HG03175 (cell line): ENCODE results near the gene KIF18B.

Source experiments
- ATAC-seq: cut with Tn5 transposase; IDR thresholded peaks from one replicate; pipeline ENCODE4 v1.9.1; 2021; ENCODE audit warnings: mild to moderate bottlenecking, moderate library complexity; ENCODE audit not compliant: unreplicated experiment

Gene KIF18B

GRCh38 chr17:44907729-44908470, 39.7 kb downstream of the KIF18B start:
- no peak for ATAC-seq

- no peak for ATAC-seq
Observed at GRCh38 chr17:44906763-44907728, 40.5 kb downstream of the KIF18B start.

GRCh38 chr17:44906010-44906646, 41.4 kb downstream of the KIF18B start:
- ATAC-seq: no peak

- no peak for ATAC-seq
Observed at GRCh38 chr17:44905006-44906000, 42.3 kb downstream of the KIF18B start.

GRCh38 chr17:44904001-44904984, 43.3 kb downstream of the KIF18B start:
- ATAC-seq: no peak

- no peak for ATAC-seq
Observed at GRCh38 chr17:44903012-44903685, 44.4 kb downstream of the KIF18B start.

GRCh38 chr17:44902135-44902760, 45.3 kb downstream of the KIF18B start:
- ATAC-seq: no peak

- ATAC-seq: no peak
Observed at GRCh38 chr17:44901411-44901921, 46.1 kb downstream of the KIF18B start.

- no peak for ATAC-seq
Observed at GRCh38 chr17:44900894-44901293, 46.7 kb downstream of the KIF18B start.

- ATAC-seq: peak; percentile 82
Observed at GRCh38 chr17:44899074-44899782, 48.3 kb downstream of the KIF18B start, which contains the start of gene EFTUD2. Gene EFTUD2, minus strand, starts transcription at chr17:44899445. Its CDS starts 4,924 bp downstream, at chr17:44894521.

- ATAC-seq: no peak
Observed at GRCh38 chr17:44898768-44899073, 48.9 kb downstream of the KIF18B start.

GRCh38 chr17:44894642-44895041, 52.9 kb downstream of the KIF18B start:
- no peak for ATAC-seq

- ATAC-seq: no peak
Observed at GRCh38 chr17:44892250-44892649, 55.3 kb downstream of the KIF18B start.

- ATAC-seq: no peak
Observed at GRCh38 chr17:44889003-44889402, 58.6 kb downstream of the KIF18B start.

GRCh38 chr17:44887971-44888954, 59.3 kb downstream of the KIF18B start:
- no peak for ATAC-seq

- no peak for ATAC-seq
Observed at GRCh38 chr17:44887016-44887415, 60.6 kb downstream of the KIF18B start.
